Loucy (cell line): Measurements from ENCODE around the gene TBC1D22A.

Experiments
- H2AFZ ChIP-seq: fragments of 200-600 bp; sonication (generic); 2 replicates; pipeline ENCODE4 v1.6.0; 2016; ENCODE audit warnings: antibody characterized with exemption, mild to moderate bottlenecking, low read length, moderate library complexity
- H3F3A ChIP-seq: fragments of 200-600 bp; 2 replicates; pipeline ENCODE4 v1.6.0; 2016; ENCODE audit warnings: antibody characterized with exemption, low read depth, mild to moderate bottlenecking
- H3K27me3 ChIP-seq: fragments of 200-600 bp; sonication (generic); 2 replicates; pipeline ENCODE4 v1.6.1; 2014; ENCODE audit warnings: low read length, mild to moderate bottlenecking; ENCODE audit not compliant: insufficient read depth, poor library complexity, severe bottlenecking
- H3K36me3 ChIP-seq: fragments of 200-600 bp; sonication (generic); 2 replicates; pipeline ENCODE4 v1.6.1; 2016; ENCODE audit warnings: low read length; ENCODE audit not compliant: insufficient read depth
- H3K4me1 ChIP-seq: fragments of 200-600 bp; sonication (generic); 2 replicates; pipeline ENCODE4 v1.5.1; 2014; ENCODE audit warnings: low read length, mild to moderate bottlenecking; ENCODE audit not compliant: insufficient read depth, poor library complexity, severe bottlenecking
- H3K4me2 ChIP-seq: fragments of 200-600 bp; sonication (generic); 2 replicates; pipeline ENCODE4 v1.6.0; 2014; ENCODE audit warnings: antibody characterized with exemption, low read length, low read depth, mild to moderate bottlenecking; ENCODE audit not compliant: poor library complexity, severe bottlenecking
- H3K4me3 ChIP-seq: fragments of 200-600 bp; sonication (generic); 2 replicates; pipeline ENCODE4 v1.5.1; 2014; ENCODE audit warnings: low read length, mild to moderate bottlenecking, mixed read lengths; ENCODE audit not compliant: poor library complexity, severe bottlenecking
- H3K79me2 ChIP-seq: fragments of 200-600 bp; sonication (generic); 2 replicates; pipeline ENCODE4 v1.6.1; 2014; ENCODE audit warnings: low read length; ENCODE audit not compliant: insufficient read depth
- H3K9ac ChIP-seq: fragments of 200-600 bp; sonication (generic); 2 replicates; pipeline ENCODE4 v1.6.0; 2014; ENCODE audit warnings: mild to moderate bottlenecking, low read depth, low read length, moderate library complexity; ENCODE audit not compliant: poor library complexity, severe bottlenecking
- H3K9me2 ChIP-seq: fragments of 200-600 bp; sonication (generic); replicated peaks from 2 replicates; pipeline ENCODE4 v1.6.1; 2016; ENCODE audit warnings: low read depth, low read length, mixed read lengths
- H3K9me3 ChIP-seq: fragments of 200-600 bp; sonication (generic); 2 replicates; pipeline ENCODE4 v1.6.1; 2014; ENCODE audit warnings: mild to moderate bottlenecking, antibody characterized with exemption, low read length, low read depth; ENCODE audit not compliant: insufficient read depth
- H4K20me1 ChIP-seq: fragments of 200-600 bp; sonication (generic); 2 replicates; pipeline ENCODE4 v1.6.0; 2014; ENCODE audit warnings: antibody characterized with exemption, low read length, mild to moderate bottlenecking; ENCODE audit not compliant: insufficient read depth, poor library complexity, severe bottlenecking
- CTCF ChIP-seq: fragments of 200-600 bp; sonication (generic); conservative IDR thresholded peaks from 2 replicates; pipeline ENCODE4 v1.5.1; 2014; ENCODE audit warnings: mild to moderate bottlenecking, antibody characterized with exemption, low read length
- EZH2phosphoT487 ChIP-seq: fragments of 200-600 bp; IDR thresholded peaks from 2 replicates; pipeline ENCODE4 v1.6.1; 2018; ENCODE audit warnings: antibody characterized with exemption, mild to moderate bottlenecking, moderate library complexity, borderline replicate concordance

TBC1D22A gene

GRCh38 chr22:46737976-46738646 is 24.3 kb upstream of the TBC1D22A start, which contains the start of gene CERK:
Gene CERK (minus strand): TSS chr22:46738252. CDS start chr22:46738148, 104 bp downstream.
- Histone ChIP-seq H3K4me3 (peak within 1 kb of the TSS; percentile 81), H3F3A (no peaks in the 10 kb centered on the region), H3K79me2 (peaks cover 42% of the 10 kb centered on the region), H3K9me3 (no peaks in the 10 kb centered on the region; the same call in 1 of the 2 replicates), H3K36me3 (no peaks in the 10 kb centered on the region), H3K4me1 (peaks cover 37% of the 10 kb centered on the region), H3K27me3 (no peaks in the 10 kb centered on the region), H4K20me1 (peaks cover 37% of the 10 kb centered on the region), H3K4me2 (peak within 1 kb of the TSS; percentile 75), H2AFZ (peak within 1 kb of the TSS; percentile 98), H3K9ac (peak within 1 kb of the TSS; percentile 77), H3K9me2 (no peaks in the 10 kb centered on the region)
- no peak for TF ChIP-seq EZH2phosphoT487
- TF ChIP-seq CTCF, result no peak

- no peaks in the 10 kb centered on the region for H3K9me2 ChIP-seq
- H3K9me3 ChIP-seq, result no peaks in the 10 kb centered on the region; the same call in 1 of the 2 replicates
- H3F3A ChIP-seq, result no peaks in the 10 kb centered on the region
- peak overlapping the region; percentile 81 for H3K4me3 ChIP-seq
- H3K79me2 ChIP-seq, result peaks cover 41% of the 10 kb centered on the region
- H3K9ac ChIP-seq, result peak overlapping the region; percentile 75
- no peaks in the 10 kb centered on the region for H3K27me3 ChIP-seq
- no peaks in the 10 kb centered on the region for H3K36me3 ChIP-seq
- peaks cover 37% of the 10 kb centered on the region for H3K4me1 ChIP-seq
- H4K20me1 ChIP-seq, result peaks cover 37% of the 10 kb centered on the region
- peak overlapping the region; percentile 98 for H2AFZ ChIP-seq
- H3K4me2 ChIP-seq, result peak overlapping the region; percentile 75
- TF ChIP-seq EZH2phosphoT487 (no peak), CTCF (no peak)
Measured at GRCh38 chr22:46738647-46739093, 23.8 kb upstream of the TBC1D22A start.

- peak overlapping the region; percentile 75 for H3K4me2 ChIP-seq
- no peaks in the 10 kb centered on the region for H3K36me3 ChIP-seq
- peak overlapping the region; percentile 75 for H3K9ac ChIP-seq
- no peaks in the 10 kb centered on the region for H3K27me3 ChIP-seq
- H4K20me1 ChIP-seq, result peaks cover 34% of the 10 kb centered on the region
- no peaks in the 10 kb centered on the region for H3K9me2 ChIP-seq
- peak overlapping the region; percentile 81 for H3K4me3 ChIP-seq
- H3K79me2 ChIP-seq, result peaks cover 35% of the 10 kb centered on the region
- H3F3A ChIP-seq, result no peaks in the 10 kb centered on the region
- peaks cover 37% of the 10 kb centered on the region for H3K4me1 ChIP-seq
- no peaks in the 10 kb centered on the region; the same call in 1 of the 2 replicates for H3K9me3 ChIP-seq
- no peak for TF ChIP-seq EZH2phosphoT487
- peak; percentile 61 for TF ChIP-seq CTCF
- peak overlapping the region; percentile 98 for H2AFZ ChIP-seq
Measured at GRCh38 chr22:46739094-46739870, 23.2 kb upstream of the TBC1D22A start.
